HepG2 (cell line): ENCODE results near the gene AXIN1. TPM values are rescaled to one million over a fixed set of nuclear protein-coding genes. Genes with fewer than 3 reads are reported as not detected.

Source experiments
- ATAC-seq: fragments of 200-7000 bp; cut with Tn5 transposase; 3 replicates; pipeline ENCODE4 v1.9.1; 2020; ENCODE audit warnings: mild to moderate bottlenecking, moderate library complexity
- BruUV-seq: library from RNA; stranded (reverse); fragments of 400-500 nt; replicated peaks from 2 replicates; lab custom pipeline; 2021; lab: Mats Ljungman, UMichigan
- CTCF ChIA-PET: fragments of 300-600 bp; formaldehyde crosslinking; extraction: SDS; loops from one replicate; lab custom pipeline; 2021; ENCODE audit warnings: low total read pairs, inconsistent platforms, low intra/inter-chr PET ratio; lab: Yijun Ruan, JAX
- POLR2A ChIA-PET: fragments of 350-600 bp; sonication (Branson Sonifier 250); formaldehyde crosslinking; loops from one replicate; lab custom pipeline; 2020; ENCODE audit warnings: antibody characterized with exemption, inconsistent platforms; lab: Yijun Ruan, JAX
- DNase-seq: peaks from one replicate; pipeline ENCODE4 v3.0.0-alpha.2; 2015; ENCODE audit warnings: low spot score
- FAIRE-seq: peaks from 3 replicates; lab custom pipeline; 2011; peaks lifted over from hg19 to GRCh38; lab: Jason Lieb, UNC
- H2AFZ ChIP-seq: one replicate; pipeline ENCODE4 v1.6.1; 2011; ENCODE audit warnings: low read length, inconsistent platforms
- H3K27ac ChIP-seq: fragments of 300-600 bp; 3 replicates; pipeline ENCODE4 v1.8.0; 2011; ENCODE audit warnings: mixed run types, mild to moderate bottlenecking, mixed read lengths, low read length, inconsistent platforms; ENCODE audit not compliant: insufficient read depth; ENCODE audit errors: extremely low read length
- H3K27me3 ChIP-seq, 2 experiments: fragments of 200-600 bp in 1 of 2; 2 replicates in 1 of 2; 3 replicates in 1 of 2; pipeline versions ENCODE4 v1.6.0 to v1.8.0; 2011; ENCODE audit warnings: low read length in 2 of 2, mild to moderate bottlenecking in 2 of 2, moderate library complexity in 2 of 2, inconsistent platforms in 1 of 2; ENCODE audit not compliant: insufficient read depth in 2 of 2, control insufficient read depth in 1 of 2
- H3K36me3 ChIP-seq, 2 experiments: fragments of 200-600 bp in 1 of 2; replicated peaks in 1 of 2; 2 replicates in 1 of 2; 3 replicates in 1 of 2; pipeline versions ENCODE4 v1.5.1 to v1.8.0; 2011; ENCODE audit warnings: low read length in 2 of 2, inconsistent platforms in 1 of 2; ENCODE audit not compliant: insufficient read depth in 2 of 2, control insufficient read depth in 1 of 2
- H3K4me1 ChIP-seq: 2 replicates; pipeline ENCODE4 v1.5.1; 2012; ENCODE audit warnings: low read length, inconsistent platforms; ENCODE audit not compliant: insufficient read depth
- H3K4me2 ChIP-seq: 2 replicates; pipeline ENCODE4 v1.6.0; 2011; ENCODE audit warnings: low read depth, low read length, inconsistent platforms
- H3K4me3 ChIP-seq, 3 experiments: fragments of 200-600 bp in 1 of 3; sonication (generic), shearing (Covaris generic) in 1 of 3; replicated peaks in 1 of 3; 2 replicates each; pipeline ENCODE4 v1.5.1; 2011 to 2016; ENCODE audit warnings: low read length in 3 of 3, inconsistent platforms in 2 of 3, low read depth in 2 of 3, mild to moderate bottlenecking in 2 of 3, control low read depth in 1 of 3, mixed read lengths in 1 of 3; ENCODE audit not compliant: insufficient read depth in 1 of 3
- H3K79me2 ChIP-seq: one replicate; pipeline ENCODE4 v1.6.1; 2011; ENCODE audit warnings: low read length, inconsistent platforms; ENCODE audit not compliant: insufficient read depth
- H3K9ac ChIP-seq: 2 replicates; pipeline ENCODE4 v1.6.0; 2011; ENCODE audit warnings: mild to moderate bottlenecking, low read depth, low read length, inconsistent platforms; ENCODE audit not compliant: insufficient read depth
- H3K9me3 ChIP-seq: 2 replicates; pipeline ENCODE4 v1.5.1; 2012; ENCODE audit warnings: mild to moderate bottlenecking, low read length
- H4K20me1 ChIP-seq: 2 replicates; pipeline ENCODE4 v1.6.0; 2011; ENCODE audit warnings: inconsistent platforms, mild to moderate bottlenecking, low read length, moderate library complexity; ENCODE audit not compliant: insufficient read depth
- GATAD1 ChIP-seq: IDR thresholded peaks from 2 replicates; pipeline ENCODE4 v1.6.1; 2016; ENCODE audit warnings: missing genetic modification reagents, missing compliant biosample characterization
- GPBP1L1 ChIP-seq: sonication (generic); formaldehyde crosslinking; IDR thresholded peaks from 2 replicates; pipeline ENCODE4 v1.5.0; 2020; ENCODE audit warnings: mild to moderate bottlenecking, missing genetic modification reagents
- HCFC1 ChIP-seq: fragments of 150-350 bp; IDR thresholded peaks from 2 replicates; pipeline ENCODE4 v1.6.1; 2014; ENCODE audit warnings: low read depth, low read length
- HOXA3 ChIP-seq: sonication (generic); formaldehyde crosslinking; IDR thresholded peaks from 2 replicates; pipeline ENCODE4 v1.5.0; 2020; ENCODE audit warnings: missing genetic modification reagents
- MED13 ChIP-seq: sonication (generic); formaldehyde crosslinking; IDR thresholded peaks from 2 replicates; pipeline ENCODE4 v1.5.0; 2020; ENCODE audit warnings: missing genetic modification reagents
- MED8 ChIP-seq: sonication (generic); formaldehyde crosslinking; IDR thresholded peaks from 2 replicates; pipeline ENCODE4 v1.8.1; 2023; ENCODE audit warnings: mild to moderate bottlenecking, missing genetic modification reagents; ENCODE audit not compliant: insufficient replicate concordance
- PITX1 ChIP-seq: sonication (generic); formaldehyde crosslinking; IDR thresholded peaks from 2 replicates; pipeline ENCODE4 v1.5.1; 2020; ENCODE audit warnings: mild to moderate bottlenecking, missing genetic modification reagents
- SP4 ChIP-seq: sonication (generic); formaldehyde crosslinking; IDR thresholded peaks from 2 replicates; pipeline ENCODE4 v1.8.1; 2023; ENCODE audit warnings: mild to moderate bottlenecking, missing genetic modification reagents
- ZEB1 ChIP-seq: IDR thresholded peaks from 2 replicates; pipeline ENCODE4 v1.6.1; 2012; ENCODE audit warnings: mild to moderate bottlenecking, low read depth, inconsistent platforms; ENCODE audit not compliant: insufficient replicate concordance
- ZNF180 ChIP-seq: sonication (generic); formaldehyde crosslinking; IDR thresholded peaks from 2 replicates; pipeline ENCODE4 v1.4.0; 2020; ENCODE audit warnings: low read depth, missing genetic modification reagents, borderline replicate concordance
- ZNF331 ChIP-seq: sonication (generic); formaldehyde crosslinking; IDR thresholded peaks from 2 replicates; pipeline ENCODE4 v1.4.0; 2020; ENCODE audit warnings: missing genetic modification reagents
- ZNF414 ChIP-seq: sonication (generic); formaldehyde crosslinking; IDR thresholded peaks from 2 replicates; pipeline ENCODE4 v1.5.0; 2020; ENCODE audit warnings: missing genetic modification reagents
- WGBS: methylation state at CpG from one replicate; pipeline ENCODE4 v1.1.6; 2017; ENCODE audit warnings: low lambda C conversion rate; 5-methylcytosine and 5-hydroxymethylcytosine counted together
- in situ Hi-C: cut with HindIII; loops from 2 replicates; pipeline ENCODE4 v1.10.0; 2017; ENCODE audit warnings: low pct_unique_long_range_greater_than_20kb; ENCODE audit not compliant: extremely low pct_ligation_motif_present
- intact Hi-C: fragments of 100-400 bp; cut with micrococcal nuclease; formaldehyde crosslinking; loops from one replicate; pipeline ENCODE4 v1.10.0; 2022; ENCODE audit not compliant: unreplicated experiment
- polyA plus RNA-seq, 8 experiments: library from polyadenylated mRNA; depleted of rRNA in 3 of 8; stranded (reverse) in 7 of 8; unstranded in 1 of 8; fragments of >200 nt; fragmentation: Illumina TruSeq in 4 of 8; extraction: Trizol in 4 of 8; gene quantifications; 2 replicates each; pipeline versions ENCODE4 v1.2.1 to v1.2.3, GENCODE V29; 2011 to 2016; ENCODE audit warnings: low read depth in 4 of 8, missing spikeins in 1 of 8, mixed read lengths in 1 of 8; ENCODE audit not compliant: insufficient read depth in 1 of 8
- total RNA-seq, 5 experiments: library from RNA; depleted of rRNA; stranded (reverse); fragments of >200 nt; fragmentation: Illumina TruSeq; extraction: Trizol; gene quantifications; 2 replicates each; pipeline ENCODE4 v1.2.3, GENCODE V29; 2016; ENCODE audit warnings: low read depth in 1 of 5
- TF ChIP-seq, protein P1 (sequence below): sonication (generic); formaldehyde crosslinking; IDR thresholded peaks from 2 replicates; pipeline ENCODE4 v1.4.0; 2020; ENCODE audit warnings: missing genetic modification reagents, mild to moderate bottlenecking, borderline replicate concordance
- TF ChIP-seq, protein P2 (sequence below): sonication (generic); formaldehyde crosslinking; IDR thresholded peaks from 2 replicates; pipeline ENCODE4 v1.5.0; 2020; ENCODE audit warnings: mild to moderate bottlenecking, missing genetic modification reagents, moderate library complexity
- TF ChIP-seq, protein P3 (sequence below): sonication (generic); formaldehyde crosslinking; IDR thresholded peaks from 2 replicates; pipeline ENCODE4 v1.5.0; 2020; ENCODE audit warnings: mild to moderate bottlenecking, missing genetic modification reagents

Gene AXIN1
- total and polyA plus RNA-seq, 2 of the 13 experiments (the other 11 are each of a cell fraction or from before 2014, with no cell fraction given), result 24.0 to 26.0 TPM

GRCh38 chr16:401468-402348 lies 49.2 kb upstream of the AXIN1 start, which contains the start of gene DECR2:
DECR2 (plus strand) TSS chr16:401885; CDS start chr16:401964, 79 bp downstream.
- Histone ChIP-seq H3K4me3 (peak within 1 kb of the TSS; percentile 81 to 85 (median 83)), H3K27me3 (no peaks in the 10 kb centered on the region), H4K20me1 (no peaks in the 10 kb centered on the region), H3K9me3 (no peaks in the 10 kb centered on the region), H2AFZ (no peak within 1 kb of the TSS), H3K4me1 (peaks cover 66% of the 10 kb centered on the region), H3K36me3 (peaks cover 0 to 4% of the 10 kb centered on the region in 2 experiments; a peak in 2 of 5 replicates), H3K79me2 (peaks cover 15% of the 10 kb centered on the region), H3K9ac (peak within 1 kb of the TSS; percentile 91), H3K27ac (peak within 1 kb of the TSS; percentile 97), H3K4me2 (peak within 1 kb of the TSS; percentile 74)
- CTCF ChIA-PET, result no interaction called here
- ATAC-seq (peak; percentile 61), DNase-seq (peak; percentile 76), FAIRE-seq (no peak)
- BruUV-seq, result TSS peak; percentile 89
- WGBS, result 3% methylated on average over 26 of the region's 91 CpGs
- POLR2A ChIA-PET, result interaction anchor here (0.7 to 2.0 kb wide), 21 partner anchors 10 to 187 kb away, joined by 3 to 21 read pairs (median 4); partner anchors contain the start of genes AXIN1, MRPL28 and RAB11FIP3
- in situ Hi-C loops, result no loop called here
- intact Hi-C loops, result no loop called here
- TF ChIP-seq MED13 (CRISPR knock-in tag) (peak; percentile 36; the same call in 1 of the 2 replicates), HOXA3 (CRISPR knock-in tag) (peak; percentile 35), ZNF180 (CRISPR knock-in tag) (no peak), HCFC1 (no peak), PITX1 (CRISPR knock-in tag) (0 out of 2 replicates have a peak, but pooled peaks have one; percentile 13), MED8 (CRISPR knock-in tag) (peak; percentile 67), GPBP1L1 (CRISPR knock-in tag) (no peak), SP4 (CRISPR knock-in tag) (peak; percentile 16; the same call in 1 of the 2 replicates), ZNF414 (peak; percentile 78), GATAD1 (CRISPR knock-in tag) (peak; percentile 43), ZNF331 (CRISPR knock-in tag) (peak; percentile 67), ZEB1 (no peak)
- TF ChIP-seq, protein P1, sequence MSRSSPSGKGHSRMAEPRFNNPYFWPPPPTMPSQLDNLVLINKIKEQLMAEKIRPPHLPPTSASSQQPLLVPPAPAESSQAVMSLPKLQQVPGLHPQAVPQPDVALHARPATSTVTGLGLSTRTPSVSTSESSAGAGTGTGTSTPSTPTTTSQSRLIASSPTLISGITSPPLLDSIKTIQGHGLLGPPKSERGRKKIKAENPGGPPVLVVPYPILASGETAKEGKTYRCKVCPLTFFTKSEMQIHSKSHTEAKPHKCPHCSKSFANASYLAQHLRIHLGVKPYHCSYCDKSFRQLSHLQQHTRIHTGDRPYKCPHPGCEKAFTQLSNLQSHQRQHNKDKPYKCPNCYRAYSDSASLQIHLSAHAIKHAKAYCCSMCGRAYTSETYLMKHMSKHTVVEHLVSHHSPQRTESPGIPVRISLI (CRISPR knock-in tag), result peak; percentile 52; the same call in 1 of the 2 replicates
- TF ChIP-seq, protein P2, sequence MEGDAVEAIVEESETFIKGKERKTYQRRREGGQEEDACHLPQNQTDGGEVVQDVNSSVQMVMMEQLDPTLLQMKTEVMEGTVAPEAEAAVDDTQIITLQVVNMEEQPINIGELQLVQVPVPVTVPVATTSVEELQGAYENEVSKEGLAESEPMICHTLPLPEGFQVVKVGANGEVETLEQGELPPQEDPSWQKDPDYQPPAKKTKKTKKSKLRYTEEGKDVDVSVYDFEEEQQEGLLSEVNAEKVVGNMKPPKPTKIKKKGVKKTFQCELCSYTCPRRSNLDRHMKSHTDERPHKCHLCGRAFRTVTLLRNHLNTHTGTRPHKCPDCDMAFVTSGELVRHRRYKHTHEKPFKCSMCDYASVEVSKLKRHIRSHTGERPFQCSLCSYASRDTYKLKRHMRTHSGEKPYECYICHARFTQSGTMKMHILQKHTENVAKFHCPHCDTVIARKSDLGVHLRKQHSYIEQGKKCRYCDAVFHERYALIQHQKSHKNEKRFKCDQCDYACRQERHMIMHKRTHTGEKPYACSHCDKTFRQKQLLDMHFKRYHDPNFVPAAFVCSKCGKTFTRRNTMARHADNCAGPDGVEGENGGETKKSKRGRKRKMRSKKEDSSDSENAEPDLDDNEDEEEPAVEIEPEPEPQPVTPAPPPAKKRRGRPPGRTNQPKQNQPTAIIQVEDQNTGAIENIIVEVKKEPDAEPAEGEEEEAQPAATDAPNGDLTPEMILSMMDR, result peak; percentile 67
- TF ChIP-seq, protein P3, sequence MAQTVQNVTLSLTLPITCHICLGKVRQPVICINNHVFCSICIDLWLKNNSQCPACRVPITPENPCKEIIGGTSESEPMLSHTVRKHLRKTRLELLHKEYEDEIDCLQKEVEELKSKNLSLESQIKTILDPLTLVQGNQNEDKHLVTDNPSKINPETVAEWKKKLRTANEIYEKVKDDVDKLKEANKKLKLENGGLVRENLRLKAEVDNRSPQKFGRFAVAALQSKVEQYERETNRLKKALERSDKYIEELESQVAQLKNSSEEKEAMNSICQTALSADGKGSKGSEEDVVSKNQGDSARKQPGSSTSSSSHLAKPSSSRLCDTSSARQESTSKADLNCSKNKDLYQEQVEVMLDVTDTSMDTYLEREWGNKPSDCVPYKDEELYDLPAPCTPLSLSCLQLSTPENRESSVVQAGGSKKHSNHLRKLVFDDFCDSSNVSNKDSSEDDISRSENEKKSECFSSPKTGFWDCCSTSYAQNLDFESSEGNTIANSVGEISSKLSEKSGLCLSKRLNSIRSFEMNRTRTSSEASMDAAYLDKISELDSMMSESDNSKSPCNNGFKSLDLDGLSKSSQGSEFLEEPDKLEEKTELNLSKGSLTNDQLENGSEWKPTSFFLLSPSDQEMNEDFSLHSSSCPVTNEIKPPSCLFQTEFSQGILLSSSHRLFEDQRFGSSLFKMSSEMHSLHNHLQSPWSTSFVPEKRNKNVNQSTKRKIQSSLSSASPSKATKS (CRISPR knock-in tag), result no peak
